ENCODE data around the gene LRRC49. TPM values are rescaled to one million over a fixed set of nuclear protein-coding genes. Genes with fewer than 3 reads are reported as not detected.

The LRRC49 gene
- total and polyA plus RNA-seq, 10 of the 15 experiments (the other 5 are each of a cell fraction or from before 2014, with no cell fraction given) = 1.4 to 3.7 (median 2.9) TPM

DNA sequence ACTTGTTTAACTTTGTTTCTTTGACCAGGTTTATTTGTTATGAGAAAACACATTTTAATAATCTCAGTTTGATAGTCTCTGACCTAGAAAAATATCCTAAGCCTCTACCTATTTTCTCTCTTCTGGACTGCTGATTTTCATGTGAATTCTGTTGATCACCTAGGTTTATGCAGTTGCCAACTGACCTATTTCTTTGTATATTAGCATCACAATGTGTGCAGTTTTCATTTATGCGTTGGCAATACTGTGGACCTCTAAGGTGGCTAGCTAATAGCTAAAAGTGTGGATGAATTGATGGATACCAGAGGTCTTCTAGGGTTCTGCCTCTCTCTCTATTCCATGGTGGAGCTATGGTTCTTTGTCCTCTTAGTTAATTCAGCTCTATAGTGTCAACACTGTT, 72.1 kb downstream of the LRRC49 start:
- Histone ChIP-seq H3K4me3 (no peak overlapping the region), H3K36me3 (ENCODE audit: control insufficient read depth in 2 of 2, insufficient read depth in 2 of 2, low read length in 1 of 2) (no peaks in the 10 kb centered on the region), H3K27ac (ENCODE audit: control insufficient read depth, insufficient read depth) (no peak overlapping the region), H4K20me1 (ENCODE audit: control insufficient read depth, insufficient read depth) (no peaks in the 10 kb centered on the region), H2AFZ (ENCODE audit: control insufficient read depth, low read depth, low read length) (no peak overlapping the region), H3K9ac (ENCODE audit: control insufficient read depth, insufficient read depth, low read length) (no peak overlapping the region), H3K4me2 (ENCODE audit: control insufficient read depth, insufficient read depth) (no peak overlapping the region), H3K79me2 (ENCODE audit: control insufficient read depth, insufficient read depth, low read length) (no peaks in the 10 kb centered on the region), H3K4me1 (ENCODE audit: control insufficient read depth, insufficient read depth, low read length) (no peaks in the 10 kb centered on the region), H3K27me3 (replicated peaks in 1 of 2; ENCODE audit: control insufficient read depth in 2 of 2, insufficient read depth in 2 of 2, low read length in 1 of 2) (no peaks in the 10 kb centered on the region), H3K9me3 (replicated peaks; ENCODE audit: control insufficient read depth, insufficient read depth, low read length) (0 out of 3 replicates have a peak, but pooled peaks cover 1% of the 10 kb centered on the region)
- RAD21 ChIA-PET (ENCODE audit: unreplicated experiment) = no interaction called here
- no TSS peak for BruUV-seq (replicated peaks)
- intact Hi-C loops (cut with micrococcal nuclease; ENCODE audit: unreplicated experiment) = no loop called here
- ATAC-seq = no peak
- no peak for FAIRE-seq
- in situ Hi-C loops (cut with MboI) = loop anchor here (25.0 kb wide), 1 partner anchor 473 kb away; no protein-coding TSS in a partner anchor
- CTCF ChIA-PET = no interaction called here
- POLR2A ChIA-PET = no interaction called here
- TF ChIP-seq SUZ12 (IDR thresholded peaks at IDR 0.05; ENCODE audit: unreplicated experiment) (no peak), SMC3 (IDR thresholded peaks at IDR 0.05; ENCODE audit: borderline replicate concordance, low read length) (no peak), GABPA (IDR thresholded peaks at IDR 0.05; ENCODE audit: low read depth) (no peak), ZZZ3 (IDR thresholded peaks at IDR 0.05; ENCODE audit: control insufficient read depth, insufficient read length, low read depth) (no peak), NRF1 (conservative IDR thresholded peaks at IDR 0.05; ENCODE audit: low read depth, low read length) (no peak), YY1 (IDR thresholded peaks at IDR 0.05; ENCODE audit: low read depth, low read length) (no peak), NR2F1 (conservative IDR thresholded peaks at IDR 0.05) (no peak), SP1 (IDR thresholded peaks at IDR 0.05; ENCODE audit: low read depth, low read length) (no peak)
- TF ChIP-seq, protein P1, sequence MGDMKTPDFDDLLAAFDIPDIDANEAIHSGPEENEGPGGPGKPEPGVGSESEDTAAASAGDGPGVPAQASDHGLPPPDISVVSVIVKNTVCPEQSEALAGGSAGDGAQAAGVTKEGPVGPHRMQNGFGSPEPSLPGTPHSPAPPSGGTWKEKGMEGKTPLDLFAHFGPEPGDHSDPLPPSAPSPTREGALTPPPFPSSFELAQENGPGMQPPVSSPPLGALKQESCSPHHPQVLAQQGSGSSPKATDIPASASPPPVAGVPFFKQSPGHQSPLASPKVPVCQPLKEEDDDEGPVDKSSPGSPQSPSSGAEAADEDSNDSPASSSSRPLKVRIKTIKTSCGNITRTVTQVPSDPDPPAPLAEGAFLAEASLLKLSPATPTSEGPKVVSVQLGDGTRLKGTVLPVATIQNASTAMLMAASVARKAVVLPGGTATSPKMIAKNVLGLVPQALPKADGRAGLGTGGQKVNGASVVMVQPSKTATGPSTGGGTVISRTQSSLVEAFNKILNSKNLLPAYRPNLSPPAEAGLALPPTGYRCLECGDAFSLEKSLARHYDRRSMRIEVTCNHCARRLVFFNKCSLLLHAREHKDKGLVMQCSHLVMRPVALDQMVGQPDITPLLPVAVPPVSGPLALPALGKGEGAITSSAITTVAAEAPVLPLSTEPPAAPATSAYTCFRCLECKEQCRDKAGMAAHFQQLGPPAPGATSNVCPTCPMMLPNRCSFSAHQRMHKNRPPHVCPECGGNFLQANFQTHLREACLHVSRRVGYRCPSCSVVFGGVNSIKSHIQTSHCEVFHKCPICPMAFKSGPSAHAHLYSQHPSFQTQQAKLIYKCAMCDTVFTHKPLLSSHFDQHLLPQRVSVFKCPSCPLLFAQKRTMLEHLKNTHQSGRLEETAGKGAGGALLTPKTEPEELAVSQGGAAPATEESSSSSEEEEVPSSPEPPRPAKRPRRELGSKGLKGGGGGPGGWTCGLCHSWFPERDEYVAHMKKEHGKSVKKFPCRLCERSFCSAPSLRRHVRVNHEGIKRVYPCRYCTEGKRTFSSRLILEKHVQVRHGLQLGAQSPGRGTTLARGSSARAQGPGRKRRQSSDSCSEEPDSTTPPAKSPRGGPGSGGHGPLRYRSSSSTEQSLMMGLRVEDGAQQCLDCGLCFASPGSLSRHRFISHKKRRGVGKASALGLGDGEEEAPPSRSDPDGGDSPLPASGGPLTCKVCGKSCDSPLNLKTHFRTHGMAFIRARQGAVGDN (IDR thresholded peaks at IDR 0.05) = no peak
- TF ChIP-seq, protein P2, sequence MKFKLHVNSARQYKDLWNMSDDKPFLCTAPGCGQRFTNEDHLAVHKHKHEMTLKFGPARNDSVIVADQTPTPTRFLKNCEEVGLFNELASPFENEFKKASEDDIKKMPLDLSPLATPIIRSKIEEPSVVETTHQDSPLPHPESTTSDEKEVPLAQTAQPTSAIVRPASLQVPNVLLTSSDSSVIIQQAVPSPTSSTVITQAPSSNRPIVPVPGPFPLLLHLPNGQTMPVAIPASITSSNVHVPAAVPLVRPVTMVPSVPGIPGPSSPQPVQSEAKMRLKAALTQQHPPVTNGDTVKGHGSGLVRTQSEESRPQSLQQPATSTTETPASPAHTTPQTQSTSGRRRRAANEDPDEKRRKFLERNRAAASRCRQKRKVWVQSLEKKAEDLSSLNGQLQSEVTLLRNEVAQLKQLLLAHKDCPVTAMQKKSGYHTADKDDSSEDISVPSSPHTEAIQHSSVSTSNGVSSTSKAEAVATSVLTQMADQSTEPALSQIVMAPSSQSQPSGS (IDR thresholded peaks at IDR 0.05; ENCODE audit: low read length) = no peak
- DNase-seq (ENCODE audit: low read depth, low spot score) = no peak
- SMC1A ChIA-PET (ENCODE audit: uncharacterized antibody, unreplicated experiment) = no interaction called here
- 57% methylated on average over 1 of the region's 1 CpG for WGBS (ENCODE audit: insufficient coverage, insufficient replicate concordance, low lambda C conversion rate, missing lambda C conversion rate)

Data from GM12878 (cell line).